Subcutaneous adipose tissue (tissue), 4 donors: ENCODE results near the gene NR6A1. TPM values are rescaled to one million over a fixed set of nuclear protein-coding genes. Genes with fewer than 3 reads are reported as not detected.

ENCODE experiments used
- CTCF ChIP-seq: fragments of 450-650 bp; IDR thresholded peaks from one replicate; pipeline ENCODE4 v1.5.1; 2016; ENCODE audit warnings: low read depth, mild to moderate bottlenecking, control low read depth, antibody characterized with exemption, moderate library complexity
- total RNA-seq, 4 donors: library from RNA; depleted of rRNA; stranded (reverse); fragments of >200 nt; gene quantifications; one replicate each; pipeline ENCODE4 v1.1.0, GENCODE V29; 2016

Gene NR6A1
- total RNA-seq, 4 donors from 2014 or later, result 0.65 to 4.4 (median 1.6) TPM

GRCh38 chr9:124707666-124708065, 63.4 kb downstream of the NR6A1 start:
- no peak for TF ChIP-seq CTCF

- no peak for TF ChIP-seq CTCF
Measured at GRCh38 chr9:124706685-124707084, 64.4 kb downstream of the NR6A1 start.

GRCh38 chr9:124699575-124699974, 71.5 kb downstream of the NR6A1 start:
- no peak for TF ChIP-seq CTCF

GRCh38 chr9:124698265-124698664, 72.8 kb downstream of the NR6A1 start:
- TF ChIP-seq CTCF, result no peak

- no peak for TF ChIP-seq CTCF
Measured at GRCh38 chr9:124697326-124698200, 73.5 kb downstream of the NR6A1 start.

GRCh38 chr9:124696101-124696500, 75.0 kb downstream of the NR6A1 start:
- TF ChIP-seq CTCF, result no peak

GRCh38 chr9:124695280-124695890, 75.7 kb downstream of the NR6A1 start:
- no peak for TF ChIP-seq CTCF
